Neutrophil (primary cell): ENCODE results near the gene TMEM132E.

Experiments
- H3K27ac ChIP-seq: fragments of 200-600 bp; sonication (generic); 2 replicates; pipeline ENCODE4 v1.5.1; 2016; ENCODE audit warnings: mild to moderate bottlenecking, moderate library complexity
- H3K27me3 ChIP-seq: fragments of 200-600 bp; sonication (generic); 2 replicates; pipeline ENCODE4 v1.6.0; 2016; ENCODE audit warnings: mild to moderate bottlenecking
- H3K36me3 ChIP-seq: fragments of 200-600 bp; sonication (generic); 2 replicates; pipeline ENCODE4 v1.5.1; 2017
- H3K4me1 ChIP-seq, 2 experiments: fragments of 200-600 bp in 1 of 2; sonication (generic) in 1 of 2; 1 replicate in 1 of 2; 2 replicates in 1 of 2; pipeline versions ENCODE4 v1.5.1 to v1.6.1; 2013 to 2016; ENCODE audit warnings: low read depth in 1 of 2, low read length in 1 of 2, mild to moderate bottlenecking in 1 of 2, moderate library complexity in 1 of 2; ENCODE audit not compliant: control insufficient read depth in 1 of 2, insufficient read depth in 1 of 2
- H3K4me3 ChIP-seq, 2 experiments: fragments of 200-600 bp in 1 of 2; sonication (generic) in 1 of 2; 1 replicate in 1 of 2; 2 replicates in 1 of 2; pipeline ENCODE4 v1.5.1; 2013 to 2016; ENCODE audit warnings: low read depth in 1 of 2, low read length in 1 of 2, mild to moderate bottlenecking in 1 of 2, moderate library complexity in 1 of 2
- H3K9me3 ChIP-seq: fragments of 200-600 bp; sonication (generic); 2 replicates; pipeline ENCODE4 v1.5.1; 2016
- TF ChIP-seq, protein P1 (sequence below): fragments of 200-600 bp; sonication (generic); IDR thresholded peaks from 2 replicates; pipeline ENCODE4 v1.5.1; 2016; ENCODE audit warnings: antibody characterized with exemption

Gene TMEM132E

DNA sequence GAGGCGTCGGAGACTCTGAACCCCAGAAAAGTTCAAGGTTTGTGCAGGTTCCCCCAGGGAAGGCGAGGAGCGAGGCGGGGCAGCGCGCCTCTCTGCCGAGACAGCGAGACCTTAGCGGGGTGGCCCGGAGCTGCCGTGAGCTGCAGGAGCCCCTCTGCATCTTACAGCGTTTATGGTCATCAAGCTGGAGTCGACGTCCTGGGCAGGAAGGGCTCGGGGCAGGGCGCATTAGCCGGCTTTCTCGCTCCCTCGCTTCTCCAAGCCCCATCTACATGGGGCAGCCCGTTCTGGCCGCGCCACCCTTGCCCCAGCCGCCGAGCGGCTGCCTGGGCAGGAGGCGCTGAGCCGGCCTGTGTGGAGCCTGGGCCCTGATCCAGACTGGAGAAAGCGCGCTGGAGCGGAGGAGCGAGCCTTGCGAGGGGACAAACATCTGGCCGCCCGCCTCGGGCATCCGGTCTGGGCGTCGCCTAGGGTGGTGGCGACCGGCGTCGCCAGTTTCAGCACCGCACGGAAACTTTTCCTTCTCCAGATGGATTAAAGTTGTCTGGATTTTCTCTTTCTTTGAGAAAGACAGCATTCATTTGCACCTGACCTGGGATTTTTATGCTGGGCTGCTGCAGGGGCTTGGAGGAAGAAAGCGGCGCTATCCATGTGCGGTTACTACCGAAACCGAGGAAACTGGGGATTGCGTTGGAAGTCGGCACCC is 750 bp downstream of the TMEM132E start:
- Histone ChIP-seq H3K36me3 (no peaks in the 10 kb centered on the region), H3K27me3 (peaks cover 100% of the 10 kb centered on the region), H3K27ac (no peak overlapping the region), H3K4me1 (peaks cover 0 to 4% of the 10 kb centered on the region in 2 experiments), H3K4me3 (no peak overlapping the region), H3K9me3 (no peaks in the 10 kb centered on the region)
- TF ChIP-seq, protein P1, sequence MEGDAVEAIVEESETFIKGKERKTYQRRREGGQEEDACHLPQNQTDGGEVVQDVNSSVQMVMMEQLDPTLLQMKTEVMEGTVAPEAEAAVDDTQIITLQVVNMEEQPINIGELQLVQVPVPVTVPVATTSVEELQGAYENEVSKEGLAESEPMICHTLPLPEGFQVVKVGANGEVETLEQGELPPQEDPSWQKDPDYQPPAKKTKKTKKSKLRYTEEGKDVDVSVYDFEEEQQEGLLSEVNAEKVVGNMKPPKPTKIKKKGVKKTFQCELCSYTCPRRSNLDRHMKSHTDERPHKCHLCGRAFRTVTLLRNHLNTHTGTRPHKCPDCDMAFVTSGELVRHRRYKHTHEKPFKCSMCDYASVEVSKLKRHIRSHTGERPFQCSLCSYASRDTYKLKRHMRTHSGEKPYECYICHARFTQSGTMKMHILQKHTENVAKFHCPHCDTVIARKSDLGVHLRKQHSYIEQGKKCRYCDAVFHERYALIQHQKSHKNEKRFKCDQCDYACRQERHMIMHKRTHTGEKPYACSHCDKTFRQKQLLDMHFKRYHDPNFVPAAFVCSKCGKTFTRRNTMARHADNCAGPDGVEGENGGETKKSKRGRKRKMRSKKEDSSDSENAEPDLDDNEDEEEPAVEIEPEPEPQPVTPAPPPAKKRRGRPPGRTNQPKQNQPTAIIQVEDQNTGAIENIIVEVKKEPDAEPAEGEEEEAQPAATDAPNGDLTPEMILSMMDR, result no peak

DNA sequence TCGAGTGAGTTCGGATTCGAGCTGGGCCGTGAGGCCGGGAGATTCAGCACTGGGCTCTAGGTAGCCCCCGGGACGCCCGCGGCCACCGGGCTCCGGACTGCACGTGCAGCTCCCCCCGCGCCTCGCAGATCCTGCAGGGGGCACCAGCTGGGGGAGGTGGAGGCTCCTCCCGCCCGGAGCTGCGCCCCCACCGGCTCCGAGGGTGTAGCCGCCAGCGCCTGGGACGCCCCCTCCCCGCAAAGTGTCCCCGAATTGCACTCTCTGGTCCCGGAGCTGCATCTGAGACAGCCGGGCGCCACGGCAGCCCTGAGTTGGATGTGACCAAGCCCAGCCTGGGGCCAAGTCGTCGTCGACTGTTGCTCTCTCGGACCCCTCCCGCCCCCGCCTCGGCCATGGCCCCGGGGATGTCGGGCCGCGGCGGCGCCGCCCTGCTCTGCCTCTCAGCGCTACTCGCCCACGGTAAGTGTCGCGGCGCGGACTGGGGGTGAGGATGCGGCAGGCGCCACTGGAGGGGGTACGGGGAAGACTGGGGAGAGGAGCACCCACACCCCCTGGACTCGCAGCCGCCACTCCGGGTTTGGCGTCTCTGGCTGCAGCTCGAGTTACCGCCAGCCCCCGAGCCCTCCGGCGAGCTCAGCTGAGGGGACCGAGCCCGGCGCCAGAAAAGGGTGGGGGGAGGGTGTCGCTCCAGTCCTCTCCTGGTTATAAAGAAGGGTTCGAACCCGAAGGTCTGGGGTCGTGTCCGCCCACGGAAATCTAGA is 1.5 kb downstream of the TMEM132E start:
- Histone ChIP-seq H3K36me3 (no peaks in the 10 kb centered on the region), H3K27me3 (peaks cover 100% of the 10 kb centered on the region), H3K27ac (no peak overlapping the region), H3K9me3 (no peaks in the 10 kb centered on the region), H3K4me3 (no peak overlapping the region), H3K4me1 (peaks cover 0 to 4% of the 10 kb centered on the region in 2 experiments)
- TF ChIP-seq, protein P1, result no peak

DNA sequence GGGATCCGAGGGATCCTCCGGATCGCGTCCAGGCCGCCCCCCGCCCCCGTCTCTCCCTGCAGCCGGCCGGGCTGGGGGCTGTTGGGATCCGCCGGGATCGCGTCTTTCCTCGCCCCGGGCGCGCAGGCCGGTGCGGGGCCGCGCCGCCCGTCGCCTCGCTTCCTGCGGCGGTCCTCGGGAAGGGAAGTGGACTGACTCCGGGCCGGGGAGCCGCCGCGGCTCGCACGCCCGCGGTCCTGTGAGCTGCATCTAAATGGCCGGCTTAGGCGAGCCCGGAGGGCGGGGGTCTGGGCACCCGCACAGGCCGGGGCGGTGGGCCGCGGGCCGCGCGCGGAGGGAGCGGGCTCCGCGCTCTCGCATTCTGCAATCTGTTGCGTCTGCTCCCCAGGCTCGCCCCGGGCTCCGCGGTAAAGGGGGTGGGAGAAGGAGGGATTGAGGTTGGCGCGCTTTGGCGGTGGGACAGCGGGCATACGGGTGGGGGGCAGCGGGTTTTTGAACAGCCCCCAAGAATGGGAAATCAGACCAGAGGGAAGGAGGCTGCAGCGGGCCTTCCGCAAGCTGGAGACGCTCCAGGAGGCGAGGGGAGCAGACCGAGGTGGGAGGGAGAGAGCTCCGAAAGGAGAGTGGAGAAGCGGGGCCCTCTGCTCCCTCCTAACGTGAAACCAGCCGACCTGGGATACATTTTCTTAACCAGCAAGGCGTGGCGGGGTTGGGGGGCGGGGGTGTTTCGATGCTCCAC is 2.2 kb downstream of the TMEM132E start:
- TF ChIP-seq, protein P1, result no peak
- H3K27me3 ChIP-seq, result peaks cover 100% of the 10 kb centered on the region
- H3K36me3 ChIP-seq, result no peaks in the 10 kb centered on the region

DNA sequence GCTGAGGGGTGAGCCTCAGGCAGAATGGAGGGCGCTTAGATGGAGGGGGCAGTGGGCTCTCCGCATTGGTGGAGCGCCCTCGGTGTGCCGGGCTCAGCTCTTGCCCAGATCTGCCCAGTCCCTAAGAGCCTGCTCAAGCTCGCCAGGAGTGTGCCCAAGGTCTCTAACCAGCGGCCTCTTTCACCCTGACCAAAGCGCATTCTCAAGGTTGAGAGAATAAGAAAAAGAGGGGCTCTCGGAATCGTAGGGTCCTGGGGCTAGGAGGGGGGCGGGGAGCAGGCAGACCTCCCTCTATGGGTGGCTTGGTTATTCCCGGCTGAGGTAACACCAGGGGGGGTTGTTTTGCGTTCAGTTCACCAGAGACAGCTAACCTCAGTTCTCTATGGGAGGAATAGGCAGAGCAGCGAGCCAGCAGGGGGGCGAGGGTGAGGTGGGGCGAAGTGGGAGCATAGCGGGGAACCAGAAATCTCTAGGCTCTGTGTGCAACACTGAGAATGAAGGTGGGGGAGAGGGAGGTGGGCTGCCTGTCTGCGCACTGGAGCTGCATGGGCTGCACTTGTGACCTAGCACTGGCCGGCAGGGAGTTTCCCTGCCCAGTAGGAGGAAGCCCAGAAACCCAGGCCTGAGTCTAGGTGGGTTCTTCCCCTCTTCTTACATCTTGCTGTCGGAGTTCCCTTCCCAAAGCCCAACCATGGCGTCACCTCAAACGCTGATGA is 3.0 kb downstream of the TMEM132E start:
- no peak overlapping the region for H3K27ac ChIP-seq
- H3K4me1 ChIP-seq, result peaks cover 0 to 4% of the 10 kb centered on the region in 2 experiments
- H3K4me3 ChIP-seq, result no peak overlapping the region
- no peaks in the 10 kb centered on the region for H3K9me3 ChIP-seq
- H3K36me3 ChIP-seq, result no peaks in the 10 kb centered on the region
- peaks cover 100% of the 10 kb centered on the region for H3K27me3 ChIP-seq
- TF ChIP-seq, protein P1, result no peak

More for the DNA sequence above, 2.2 kb downstream of the TMEM132E start:
- Histone ChIP-seq H3K4me1 (peaks cover 0 to 4% of the 10 kb centered on the region in 2 experiments), H3K27ac (no peak overlapping the region), H3K9me3 (no peaks in the 10 kb centered on the region), H3K4me3 (no peak overlapping the region)

DNA sequence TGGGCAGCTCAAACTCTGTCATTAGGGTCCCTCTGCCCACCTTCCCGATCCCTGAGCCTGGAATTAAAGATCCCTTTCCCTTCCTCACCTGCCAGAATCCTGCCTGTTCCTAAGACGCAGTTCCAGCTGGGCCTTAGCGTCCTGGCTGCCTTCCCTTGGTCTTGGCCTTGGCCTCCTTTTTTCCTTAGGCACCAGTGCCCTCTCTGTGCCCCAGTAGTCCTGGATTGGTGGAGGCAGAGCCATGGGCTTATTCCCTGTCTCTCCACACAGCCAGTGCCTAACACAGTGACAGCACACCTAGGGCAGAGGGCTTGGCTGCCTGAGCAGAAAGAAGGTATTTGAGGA is 3.5 kb downstream of the TMEM132E start:
- Histone ChIP-seq H3K27me3 (peaks cover 100% of the 10 kb centered on the region), H3K4me1 (peaks cover 0 to 4% of the 10 kb centered on the region in 2 experiments), H3K36me3 (no peaks in the 10 kb centered on the region), H3K9me3 (no peaks in the 10 kb centered on the region), H3K27ac (no peak overlapping the region), H3K4me3 (no peak overlapping the region)
- TF ChIP-seq, protein P1, result no peak
